Esophagus muscularis mucosa (tissue), 4 donors: ENCODE data around the gene ZNF446. TPM values are rescaled to one million over a fixed set of nuclear protein-coding genes. Genes with fewer than 3 reads are reported as not detected.
"Not testable (repeated sequence)": the region's sequence is repeated elsewhere in the genome, so short reads cannot be mapped to it uniquely, and the experiment has no call there.

ENCODE experiments used
- DNase-seq: peaks from one replicate; pipeline ENCODE4 v3.0.0-alpha.2; 2017; ENCODE audit errors: extremely low spot score
- H3K27ac ChIP-seq, 4 donors: fragments of 200-600 bp; sonication (generic); replicated peaks in 1 of 4; 1 replicate in 3 of 4; 2 replicates in 1 of 4; pipeline ENCODE4 v1.5.1; 2016 to 2019; ENCODE audit warnings: mild to moderate bottlenecking in 1 of 4
- H3K27me3 ChIP-seq, 4 donors: fragments of 200-600 bp; sonication (generic); one replicate each; pipeline versions ENCODE4 v1.5.1 to v1.6.0; 2016 to 2019
- H3K36me3 ChIP-seq, 4 donors: fragments of 200-600 bp; sonication (generic); one replicate each; pipeline ENCODE4 v1.5.1; 2016 to 2019
- H3K4me1 ChIP-seq, 4 donors: fragments of 200-600 bp; sonication (generic); one replicate each; pipeline ENCODE4 v1.5.1; 2016 to 2019
- H3K4me3 ChIP-seq, 4 donors: fragments of 200-600 bp; sonication (generic); 1 replicate in 2 of 4; 2 replicates in 2 of 4; pipeline ENCODE4 v1.5.1; 2016 to 2019; ENCODE audit warnings: mild to moderate bottlenecking in 4 of 4, moderate library complexity in 1 of 4
- H3K9me3 ChIP-seq, 4 donors: fragments of 200-600 bp; sonication (generic); 1 replicate in 3 of 4; 2 replicates in 1 of 4; pipeline ENCODE4 v1.5.1; 2016 to 2019
- EP300 ChIP-seq: sonication (generic); formaldehyde crosslinking; IDR thresholded peaks from one replicate; pipeline ENCODE4 v1.6.1; 2017; ENCODE audit warnings: antibody characterized with exemption
- POLR2A ChIP-seq: fragments of 450-650 bp; IDR thresholded peaks from one replicate; pipeline ENCODE4 v1.6.1; 2017; ENCODE audit warnings: antibody characterized with exemption, moderate library complexity, mild to moderate bottlenecking, low read depth
- POLR2AphosphoS5 ChIP-seq, 2 donors: sonication (generic); formaldehyde crosslinking; IDR thresholded peaks; one replicate each; pipeline ENCODE4 v1.6.1; 2017; ENCODE audit warnings: antibody characterized with exemption in 2 of 2
- WGBS: methylation state at CpG from one replicate; pipeline ENCODE4 v1.1.5; 2018; 5-methylcytosine and 5-hydroxymethylcytosine counted together
- intact Hi-C: fragments of 100-400 bp; cut with DNase I; formaldehyde crosslinking; loops from one replicate; pipeline ENCODE4 v1.15.1; 2023
- total RNA-seq, 4 donors: library from RNA; depleted of rRNA; stranded (reverse); fragments of >200 nt; gene quantifications; one replicate each; pipeline versions ENCODE4 v1.1.0 to v1.2.1, GENCODE V29; 2016
- TF ChIP-seq, protein P1 (sequence below), 3 experiments: fragments of 200-600 bp in 2 of 3; fragments of 450-650 bp in 1 of 3; sonication (generic) in 2 of 3; IDR thresholded peaks; one replicate each; pipeline ENCODE4 v1.5.1; 2017 to 2019; ENCODE audit warnings: antibody characterized with exemption in 3 of 3, mild to moderate bottlenecking in 2 of 3, moderate library complexity in 1 of 3

ZNF446 gene
- total RNA-seq, 4 donors from 2014 or later, result 13.7 to 20.4 (median 17.0) TPM

DNA sequence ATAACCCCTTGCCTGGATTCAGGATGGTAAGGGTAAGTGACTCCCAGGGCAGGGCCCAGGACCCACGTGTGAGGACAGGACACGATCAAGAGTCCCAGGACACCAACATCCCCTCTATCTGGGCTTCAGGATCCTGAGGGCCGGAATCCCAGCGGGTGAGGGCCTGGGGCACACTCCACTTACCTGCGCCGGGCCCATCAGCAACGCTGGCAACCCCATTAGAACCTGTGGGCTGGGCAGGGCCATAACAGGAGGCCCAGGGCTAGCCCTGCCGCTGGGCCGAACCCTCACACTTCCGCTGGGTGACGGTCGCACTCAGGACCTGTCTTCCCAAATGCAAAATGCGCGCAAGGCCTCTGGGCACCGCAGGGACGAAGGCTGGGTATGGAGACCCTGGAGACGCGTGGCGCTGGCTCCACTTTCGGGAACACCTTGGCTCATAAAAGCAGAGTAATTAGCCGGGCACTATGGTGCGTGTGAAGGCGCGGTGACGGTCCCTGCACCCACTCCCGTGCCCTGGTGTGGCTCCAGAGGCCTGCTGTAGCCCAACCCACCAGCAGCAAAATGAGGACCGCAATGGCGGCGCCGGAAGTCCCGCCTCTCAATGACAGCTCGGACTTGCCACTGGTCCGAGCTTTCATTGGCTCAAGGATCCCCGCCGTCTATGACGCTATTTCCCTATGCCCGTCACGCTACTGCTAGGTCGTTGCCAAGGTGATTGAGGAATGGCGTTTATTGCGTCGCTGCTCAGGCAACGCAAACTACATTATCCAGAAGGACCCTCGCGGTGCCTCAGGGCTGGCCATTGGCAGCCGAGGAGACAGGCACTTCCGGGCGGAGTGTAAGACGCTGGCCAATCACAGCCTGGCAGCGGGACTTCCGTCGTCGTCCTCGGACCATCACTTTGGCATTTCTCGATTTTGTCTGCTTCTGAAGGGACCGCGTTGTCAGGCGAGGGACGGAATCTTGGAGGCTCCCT is 36.3 kb upstream of the ZNF446 start, which contains the start of gene ZNF132:
Gene ZNF132 (minus strand): TSS at position 578 of the 979 bp plus-strand sequence. CDS start 332 bp downstream, at position 246.
- intact Hi-C loops, result loop anchor here (5.0 kb wide), 1 partner anchor 38 kb away; no protein-coding TSS in a partner anchor
- H3K27me3 ChIP-seq, result no peaks in the 10 kb centered on the region
- peaks cover 24 to 35% (median 31%) of the 10 kb centered on the region in 4 donors for H3K36me3 ChIP-seq
- DNase-seq, result peak; percentile 99
- H3K4me3 ChIP-seq, result peak within 1 kb of the TSS; percentile 72 to 81 (median 74)
- peaks cover 1 to 51% (median 48%) of the 10 kb centered on the region in 4 donors for H3K9me3 ChIP-seq
- 7% methylated on average over 38 of the region's 59 CpGs for WGBS
- peaks cover 16 to 24% (median 18%) of the 10 kb centered on the region in 4 donors for H3K4me1 ChIP-seq
- TF ChIP-seq, protein P1, sequence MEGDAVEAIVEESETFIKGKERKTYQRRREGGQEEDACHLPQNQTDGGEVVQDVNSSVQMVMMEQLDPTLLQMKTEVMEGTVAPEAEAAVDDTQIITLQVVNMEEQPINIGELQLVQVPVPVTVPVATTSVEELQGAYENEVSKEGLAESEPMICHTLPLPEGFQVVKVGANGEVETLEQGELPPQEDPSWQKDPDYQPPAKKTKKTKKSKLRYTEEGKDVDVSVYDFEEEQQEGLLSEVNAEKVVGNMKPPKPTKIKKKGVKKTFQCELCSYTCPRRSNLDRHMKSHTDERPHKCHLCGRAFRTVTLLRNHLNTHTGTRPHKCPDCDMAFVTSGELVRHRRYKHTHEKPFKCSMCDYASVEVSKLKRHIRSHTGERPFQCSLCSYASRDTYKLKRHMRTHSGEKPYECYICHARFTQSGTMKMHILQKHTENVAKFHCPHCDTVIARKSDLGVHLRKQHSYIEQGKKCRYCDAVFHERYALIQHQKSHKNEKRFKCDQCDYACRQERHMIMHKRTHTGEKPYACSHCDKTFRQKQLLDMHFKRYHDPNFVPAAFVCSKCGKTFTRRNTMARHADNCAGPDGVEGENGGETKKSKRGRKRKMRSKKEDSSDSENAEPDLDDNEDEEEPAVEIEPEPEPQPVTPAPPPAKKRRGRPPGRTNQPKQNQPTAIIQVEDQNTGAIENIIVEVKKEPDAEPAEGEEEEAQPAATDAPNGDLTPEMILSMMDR (IDR thresholded peaks at IDR 0.05), result no peak
- TF ChIP-seq POLR2A (no peak), POLR2AphosphoS5 (IDR thresholded peaks at IDR 0.05) (peak; percentile 90 to 95), EP300 (no peak)
- H3K27ac ChIP-seq, result peak within 1 kb of the TSS; percentile 81 to 85 (median 83)

- H3K9me3 ChIP-seq, result peaks cover 0 to 44% (median 42%) of the 10 kb centered on the region in 4 donors
- H3K4me3 ChIP-seq, result peak overlapping the region; percentile 72 to 81 (median 74)
- no peaks in the 10 kb centered on the region for H3K27me3 ChIP-seq
- peak overlapping the region; percentile 81 to 85 (median 83) for H3K27ac ChIP-seq
- WGBS, result 20% methylated on average over 20 of the region's 31 CpGs
- TF ChIP-seq, protein P1 (IDR thresholded peaks at IDR 0.05), result no peak
- TF ChIP-seq POLR2AphosphoS5 (IDR thresholded peaks at IDR 0.05), result no peak
- TF ChIP-seq POLR2A, result no peak
- no peak for TF ChIP-seq EP300
- DNase-seq, result no peak
- intact Hi-C loops, result no loop called here
- peaks cover 17 to 28% (median 24%) of the 10 kb centered on the region in 4 donors for H3K36me3 ChIP-seq
- peaks cover 16 to 24% (median 18%) of the 10 kb centered on the region in 4 donors for H3K4me1 ChIP-seq
These were observed 35.6 kb upstream of the ZNF446 start for GRCh38 chr19:58440556-58440955.

GRCh38 chr19:58442986-58443385 is 33.2 kb upstream of the ZNF446 start:
- WGBS, result 95% methylated on average over 6 of the region's 7 CpGs

GRCh38 chr19:58448860-58449259 is 27.3 kb upstream of the ZNF446 start:
- intact Hi-C loops, DNase-seq, H3K4me3 ChIP-seq, H3K9me3 ChIP-seq, H3K27ac ChIP-seq, H3K36me3 ChIP-seq: not testable (repeated sequence)
- 72% methylated on average over 3 of the region's 3 CpGs for WGBS
- Histone ChIP-seq H3K4me1 (peaks cover 8 to 22% (median 18%) of the 10 kb centered on the region in 4 donors), H3K27me3 (peaks cover 0 to 37% (median 0%) of the 10 kb centered on the region in 4 donors)

More at GRCh38 chr19:58442986-58443385, 33.2 kb upstream of the ZNF446 start:
- Histone ChIP-seq H3K4me1 (peaks cover 16 to 24% (median 18%) of the 10 kb centered on the region in 4 donors), H3K27me3 (peaks cover 0 to 20% (median 0%) of the 10 kb centered on the region in 4 donors), H3K9me3 (peaks cover 0 to 20% (median 18%) of the 10 kb centered on the region in 4 donors)
- H3K36me3 ChIP-seq, DNase-seq, intact Hi-C loops, H3K27ac ChIP-seq, H3K4me3 ChIP-seq: not testable (repeated sequence)

GRCh38 chr19:58449980-58450379 is 26.2 kb upstream of the ZNF446 start:
- intact Hi-C loops, H3K4me3 ChIP-seq, DNase-seq, H3K27ac ChIP-seq, H3K9me3 ChIP-seq: not testable (repeated sequence)
- peaks cover 0 to 17% (median 12%) of the 10 kb centered on the region in 4 donors for H3K36me3 ChIP-seq
- WGBS, result 62% methylated on average over 5 of the region's 5 CpGs
- H3K27me3 ChIP-seq, result peaks cover 0 to 37% (median 0%) of the 10 kb centered on the region in 4 donors
- H3K4me1 ChIP-seq, result peaks cover 8 to 22% (median 18%) of the 10 kb centered on the region in 4 donors

GRCh38 chr19:58450856-58451357 is 25.2 kb upstream of the ZNF446 start:
- WGBS, result 2% methylated on average over 11 of the region's 11 CpGs
- no peak for DNase-seq
- peaks cover 8 to 22% (median 18%) of the 10 kb centered on the region in 4 donors for H3K4me1 ChIP-seq
- H3K27ac ChIP-seq, result peak overlapping the region in 2 of 4 donors; percentile 76 to 83
- H3K4me3 ChIP-seq, result peak overlapping the region; percentile 87 to 93 (median 88)
- TF ChIP-seq POLR2AphosphoS5 (IDR thresholded peaks at IDR 0.05), result no peak
- TF ChIP-seq, protein P1 (IDR thresholded peaks at IDR 0.05), result no peak
- TF ChIP-seq POLR2A, result no peak
- no peak for TF ChIP-seq EP300
- H3K27me3 ChIP-seq, result peaks cover 0 to 33% (median 0%) of the 10 kb centered on the region in 4 donors
- no peaks in the 10 kb centered on the region for H3K9me3 ChIP-seq
- intact Hi-C loops, result no loop called here
- H3K36me3 ChIP-seq, result peaks cover under 1 to 25% (median 19%) of the 10 kb centered on the region in 4 donors
